Activated CD8-positive, alpha-beta T cell treated with anti-CD3 and anti-CD28 coated beads for 36 hours (primary cell): Measurements from ENCODE around the gene SH3TC2. TPM values are rescaled to one million over a fixed set of nuclear protein-coding genes. Genes with fewer than 3 reads are reported as not detected.

ENCODE experiments used
- ATAC-seq: fragments of 200-7000 bp; cut with Tn5 transposase; one replicate; pipeline ENCODE4 v1.10.0; 2021; ENCODE audit warnings: mild to moderate bottlenecking, moderate library complexity
- CTCF ChIA-PET: fragments of 350-600 bp; sonication (Branson Sonifier 250); formaldehyde crosslinking; loops from one replicate; lab custom pipeline; 2021; ENCODE audit warnings: antibody characterized with exemption; lab: Charles Lee
- POLR2A ChIA-PET: fragments of 350-600 bp; sonication (Branson Sonifier 250); formaldehyde crosslinking; loops from one replicate; lab custom pipeline; 2021; ENCODE audit warnings: antibody characterized with exemption; lab: Charles Lee
- DNase-seq: peaks from one replicate; pipeline ENCODE4 v3.0.0-alpha.2; 2020
- H3K27ac Mint-ChIP-seq: one replicate; pipeline ENCODE4 v1.8.0; 2021; ENCODE audit warnings: mild to moderate bottlenecking, mixed read lengths
- H3K27me3 Mint-ChIP-seq: one replicate; pipeline ENCODE4 v1.8.0; 2021; ENCODE audit warnings: mixed read lengths
- H3K36me3 Mint-ChIP-seq: one replicate; pipeline ENCODE4 v1.8.0; 2021; ENCODE audit warnings: low read depth, mixed read lengths
- H3K4me1 Mint-ChIP-seq: one replicate; pipeline ENCODE4 v1.8.0; 2021; ENCODE audit warnings: low read depth, mixed read lengths
- H3K4me3 Mint-ChIP-seq: one replicate; pipeline ENCODE4 v1.8.0; 2021; ENCODE audit warnings: mild to moderate bottlenecking, moderate library complexity, mixed read lengths
- H3K9me3 Mint-ChIP-seq: one replicate; pipeline ENCODE4 v1.8.0; 2021; ENCODE audit warnings: mixed read lengths
- intact Hi-C: fragments of 100-400 bp; cut with micrococcal nuclease; formaldehyde crosslinking; loops from one replicate; pipeline ENCODE4 v1.10.0; 2022
- total RNA-seq, 2 experiments: library from RNA; stranded (reverse); gene quantifications; one replicate each; pipeline ENCODE4 v1.2.3, GENCODE V29; 2021
- TF ChIP-seq, protein P1 (sequence below): fragments of 200-600 bp; IDR thresholded peaks from one replicate; pipeline ENCODE4 v1.8.0; 2022; ENCODE audit warnings: antibody characterized with exemption, mild to moderate bottlenecking

SH3TC2 gene
- total RNA-seq, 2 experiments from 2014 or later = not detected

DNA sequence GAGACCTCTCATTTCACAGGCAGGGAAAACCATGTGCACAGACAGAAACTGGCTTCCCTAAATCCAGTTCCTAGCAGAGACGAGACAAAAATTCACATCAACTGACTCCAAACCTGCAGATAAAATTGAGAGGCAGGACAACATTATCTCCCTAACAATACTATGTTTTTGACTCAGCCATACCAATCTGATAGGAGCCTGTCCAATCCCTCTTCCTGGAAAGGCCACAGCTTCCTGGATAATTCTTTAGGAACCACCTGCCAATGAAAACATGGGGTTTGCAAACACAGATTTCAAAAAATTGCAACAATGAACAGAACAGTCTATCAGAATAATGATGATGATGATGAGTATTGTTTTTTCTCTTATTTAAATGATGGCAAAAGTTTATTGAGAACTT is 22.4 kb downstream of the SH3TC2 start:
- CTCF ChIA-PET = no interaction called here
- no peaks in the 10 kb centered on the region for H3K9me3 Mint-ChIP-seq

GRCh38 chr5:149039506-149039905 is 23.4 kb downstream of the SH3TC2 start:
- POLR2A ChIA-PET = no interaction called here
- H3K9me3 Mint-ChIP-seq = no peaks in the 10 kb centered on the region
- H3K27me3 Mint-ChIP-seq = peaks cover 10% of the 10 kb centered on the region
- no peak for ATAC-seq
- peaks cover 20% of the 10 kb centered on the region for H3K4me1 Mint-ChIP-seq
- intact Hi-C loops = loop anchor here (10.0 kb wide), 1 partner anchor 215 kb away; the partner anchor contains the start of gene ADRB2
- H3K27ac Mint-ChIP-seq = no peak overlapping the region
- TF ChIP-seq, protein P1, sequence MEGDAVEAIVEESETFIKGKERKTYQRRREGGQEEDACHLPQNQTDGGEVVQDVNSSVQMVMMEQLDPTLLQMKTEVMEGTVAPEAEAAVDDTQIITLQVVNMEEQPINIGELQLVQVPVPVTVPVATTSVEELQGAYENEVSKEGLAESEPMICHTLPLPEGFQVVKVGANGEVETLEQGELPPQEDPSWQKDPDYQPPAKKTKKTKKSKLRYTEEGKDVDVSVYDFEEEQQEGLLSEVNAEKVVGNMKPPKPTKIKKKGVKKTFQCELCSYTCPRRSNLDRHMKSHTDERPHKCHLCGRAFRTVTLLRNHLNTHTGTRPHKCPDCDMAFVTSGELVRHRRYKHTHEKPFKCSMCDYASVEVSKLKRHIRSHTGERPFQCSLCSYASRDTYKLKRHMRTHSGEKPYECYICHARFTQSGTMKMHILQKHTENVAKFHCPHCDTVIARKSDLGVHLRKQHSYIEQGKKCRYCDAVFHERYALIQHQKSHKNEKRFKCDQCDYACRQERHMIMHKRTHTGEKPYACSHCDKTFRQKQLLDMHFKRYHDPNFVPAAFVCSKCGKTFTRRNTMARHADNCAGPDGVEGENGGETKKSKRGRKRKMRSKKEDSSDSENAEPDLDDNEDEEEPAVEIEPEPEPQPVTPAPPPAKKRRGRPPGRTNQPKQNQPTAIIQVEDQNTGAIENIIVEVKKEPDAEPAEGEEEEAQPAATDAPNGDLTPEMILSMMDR = no peak
- CTCF ChIA-PET = interaction anchor here (2.1 to 17.2 kb wide), 2 partner anchors 82 to 301 kb away, joined by 5 to 409 read pairs; no protein-coding TSS in a partner anchor
- DNase-seq = no peak
- no peak overlapping the region for H3K4me3 Mint-ChIP-seq
- H3K36me3 Mint-ChIP-seq = no peaks in the 10 kb centered on the region

More for the DNA sequence above, 22.4 kb downstream of the SH3TC2 start:
- Mint-ChIP-seq H3K4me1 (peaks cover 20% of the 10 kb centered on the region), H3K27me3 (peaks cover 10% of the 10 kb centered on the region), H3K4me3 (no peak overlapping the region), H3K36me3 (no peaks in the 10 kb centered on the region), H3K27ac (no peak overlapping the region)
- no peak for ATAC-seq
- no peak for DNase-seq
- POLR2A ChIA-PET = no interaction called here
- intact Hi-C loops = no loop called here
- TF ChIP-seq, protein P1 = no peak

DNA sequence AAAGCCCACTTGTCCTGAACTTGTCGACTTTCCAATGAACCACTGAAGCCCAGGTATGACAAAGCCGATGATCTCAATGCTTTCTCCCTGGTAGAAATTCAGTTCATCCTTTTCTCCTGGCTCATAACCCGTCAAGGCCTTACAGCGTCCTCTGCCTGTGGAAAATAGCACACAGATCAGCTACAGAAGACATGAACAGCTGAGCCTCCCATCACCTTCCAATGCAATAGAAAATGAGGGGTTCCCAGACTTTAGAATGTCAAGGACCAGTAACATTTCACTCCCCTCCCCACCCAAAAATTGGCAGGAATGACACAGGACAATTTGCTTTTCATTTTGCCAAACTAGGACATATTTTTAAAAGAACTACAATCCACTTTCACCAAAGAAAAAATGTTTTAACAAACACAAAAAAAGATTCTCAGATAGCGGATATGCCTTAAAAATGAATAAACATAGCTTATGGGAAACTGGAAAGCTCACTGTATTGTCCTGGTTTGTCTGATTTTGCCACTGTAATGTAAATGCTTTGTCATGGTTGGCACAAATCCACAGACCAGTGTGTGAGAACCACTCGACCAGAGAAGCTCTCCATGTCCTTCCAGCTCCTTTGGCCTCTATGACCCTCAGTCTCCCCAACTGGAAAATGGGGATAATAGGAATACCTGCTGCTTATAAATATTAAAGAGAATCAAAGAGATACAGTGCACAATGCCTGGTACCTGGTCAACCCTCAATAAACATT is 24.4 kb downstream of the SH3TC2 start:
- no peak for ATAC-seq
- Mint-ChIP-seq H3K27ac (no peak overlapping the region), H3K36me3 (no peaks in the 10 kb centered on the region), H3K4me1 (peaks cover 20% of the 10 kb centered on the region), H3K9me3 (no peaks in the 10 kb centered on the region), H3K27me3 (peaks cover 10% of the 10 kb centered on the region), H3K4me3 (no peak overlapping the region)
- ChIA-PET CTCF (interaction anchor here (2.1 to 17.2 kb wide), 3 partner anchors 40 to 300 kb away, joined by 5 to 409 read pairs (median 7); no protein-coding TSS in a partner anchor), POLR2A (no interaction called here)
- TF ChIP-seq, protein P1 = no peak
- intact Hi-C loops = loop anchor here (10.0 kb wide), 1 partner anchor 214 kb away; the partner anchor contains the start of gene ADRB2
- DNase-seq = no peak

GRCh38 chr5:149037817-149038216 is 25.0 kb downstream of the SH3TC2 start:
- Mint-ChIP-seq H3K4me3 (no peak overlapping the region), H3K9me3 (no peaks in the 10 kb centered on the region), H3K27me3 (peaks cover 10% of the 10 kb centered on the region), H3K27ac (no peak overlapping the region), H3K4me1 (peaks cover 20% of the 10 kb centered on the region), H3K36me3 (no peaks in the 10 kb centered on the region)
- intact Hi-C loops = loop anchor here (1.0 to 10.0 kb wide), 2 partner anchors 213 to 305 kb away; partner anchors contain the start of gene ADRB2
- CTCF ChIA-PET = interaction anchor here (0.8 to 17.2 kb wide), 6 partner anchors 39 to 858 kb away, joined by 3 to 409 read pairs (median 5); no protein-coding TSS in a partner anchor
- POLR2A ChIA-PET = no interaction called here
- ATAC-seq (peak; percentile 78), DNase-seq (peak; percentile 63)
- TF ChIP-seq, protein P1 = no peak

DNA sequence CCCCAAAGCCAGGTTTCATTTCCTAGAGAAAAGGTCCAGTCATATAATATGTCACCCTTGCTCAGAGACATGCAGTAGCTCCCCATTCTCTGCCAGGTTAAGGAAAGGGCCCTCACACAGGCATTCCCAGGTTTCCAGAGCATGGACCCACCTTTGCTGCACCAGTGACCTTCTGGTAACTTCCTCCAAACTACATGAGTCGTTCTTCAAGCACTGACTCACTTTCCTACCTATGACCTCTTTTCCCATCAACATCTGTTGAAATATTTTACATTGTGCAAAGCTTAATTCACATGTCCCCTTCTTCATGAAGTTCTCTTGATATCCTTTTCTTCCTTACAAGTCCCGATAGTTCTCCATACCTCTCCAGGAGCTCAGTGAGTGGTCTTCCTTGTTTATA is 25.9 kb downstream of the SH3TC2 start:
- intact Hi-C loops = loop anchor here (1.0 to 10.0 kb wide), 2 partner anchors 212 to 304 kb away; partner anchors contain the start of gene ADRB2
- Mint-ChIP-seq H3K27ac (peak overlapping the region; percentile 0), H3K36me3 (no peaks in the 10 kb centered on the region), H3K4me3 (no peak overlapping the region), H3K27me3 (peaks cover 10% of the 10 kb centered on the region), H3K9me3 (no peaks in the 10 kb centered on the region), H3K4me1 (peaks cover 20% of the 10 kb centered on the region)
- DNase-seq (peak; percentile 6), ATAC-seq (no peak)
- ChIA-PET POLR2A (no interaction called here), CTCF (interaction anchor here (0.8 to 17.2 kb wide), 12 partner anchors 10 to 857 kb away, joined by 3 to 409 read pairs (median 6); no protein-coding TSS in a partner anchor)
- TF ChIP-seq, protein P1 = no peak
